ENCODE data around the gene CCDC78.

GRCh38 chr16:715477-716199, 10.6 kb downstream of the CCDC78 start:
- peak in 1 of 3 experiments; percentile 38 for TF ChIP-seq CTCF (optimal IDR thresholded peaks at IDR 0.05 in 1 of 3, IDR thresholded peaks at IDR 0.05 in 1 of 3, conservative IDR thresholded peaks at IDR 0.05 in 1 of 3; ENCODE audit: extremely low read depth in 1 of 3, insufficient read depth in 2 of 3, low read length in 3 of 3)
- no peak for TF ChIP-seq EZH2 (IDR thresholded peaks at IDR 0.05; ENCODE audit: low read length)
